ENCODE data around the gene SP4.
"Not testable (repeated sequence)": the region's sequence is repeated elsewhere in the genome, so short reads cannot be mapped to it uniquely, and the experiment has no call there.

SP4 gene

DNA sequence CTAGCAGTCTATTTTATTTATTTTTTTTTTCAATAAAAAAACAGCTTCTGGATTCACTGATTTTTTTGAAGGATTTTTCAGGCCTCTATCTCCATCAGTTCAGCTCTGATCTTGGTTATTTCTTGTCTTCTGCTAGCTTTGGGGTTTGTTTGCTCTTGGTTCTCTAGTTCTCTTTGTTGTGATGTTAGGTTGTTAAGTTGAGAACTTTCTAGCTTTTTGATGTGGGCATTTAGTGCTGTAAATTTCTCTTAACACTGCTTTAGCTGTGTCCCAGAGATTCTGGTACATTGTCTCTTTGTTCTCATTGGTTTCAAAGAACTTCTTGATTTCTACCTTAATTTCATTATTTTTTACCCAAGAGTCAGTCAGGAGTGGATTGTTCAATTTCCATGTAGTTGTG is 105.8 kb downstream of the SP4 start:
- DNase-seq, result not testable (repeated sequence)

DNA sequence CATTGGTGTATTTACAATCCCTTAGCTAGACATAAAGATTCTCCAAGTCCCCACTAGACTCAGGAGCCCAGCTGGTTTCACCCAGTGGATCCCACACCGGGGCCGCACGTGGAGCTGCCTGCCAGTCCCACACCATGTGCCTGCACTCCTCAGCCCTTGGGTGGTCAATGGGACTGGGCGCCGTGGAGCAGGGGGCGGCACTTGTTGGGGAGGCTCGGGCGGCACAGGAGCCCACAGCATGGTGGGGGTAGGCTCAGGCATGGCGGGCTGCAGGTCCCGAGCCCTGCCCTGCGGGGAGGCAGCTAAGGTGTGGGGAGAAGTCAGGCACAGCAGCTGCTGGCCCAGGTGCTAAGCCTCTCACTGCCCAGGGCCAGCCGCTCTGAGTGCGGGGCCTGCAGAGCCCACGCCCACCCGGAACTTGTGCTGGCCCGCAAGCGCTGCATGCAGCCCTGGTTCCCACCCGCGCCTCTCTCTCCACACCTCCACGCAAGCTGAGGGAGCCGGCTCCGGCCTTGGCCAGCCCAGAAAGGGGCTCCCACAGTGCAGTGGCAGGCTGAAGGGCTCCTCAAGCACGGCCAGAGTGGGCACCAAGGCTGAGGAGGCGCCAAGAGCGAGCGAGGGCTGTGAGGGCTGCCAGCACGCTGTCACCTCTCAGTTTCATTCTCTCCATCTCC is 108.7 kb downstream of the SP4 start:
- not testable (repeated sequence) for DNase-seq

DNA sequence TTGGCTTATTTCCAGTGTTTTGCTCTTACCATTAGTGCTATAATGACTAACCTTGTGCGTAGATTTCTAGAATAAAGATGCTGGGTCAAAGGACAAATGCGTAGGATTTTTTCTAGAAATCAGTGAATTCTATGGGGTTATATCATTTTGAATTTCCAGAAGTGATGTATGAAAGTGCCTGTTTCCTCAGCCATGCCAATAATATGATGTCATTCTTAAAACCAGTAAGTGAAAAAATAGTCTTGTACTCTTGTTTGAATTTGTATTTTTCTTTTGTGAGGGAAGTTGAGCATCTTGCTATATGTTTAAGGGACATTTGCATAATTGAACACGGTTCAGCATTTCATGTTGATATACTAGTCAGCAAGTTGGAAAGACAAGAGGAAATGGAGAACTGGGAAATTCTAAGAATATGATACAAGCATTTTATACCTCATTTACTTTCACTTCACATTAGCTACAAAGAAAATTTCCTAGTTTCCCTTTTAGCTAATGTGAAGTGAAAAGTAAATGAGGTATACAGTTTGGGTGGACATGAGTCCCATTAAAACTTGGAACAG is 111.1 kb downstream of the SP4 start:
- no peak for DNase-seq

DNA sequence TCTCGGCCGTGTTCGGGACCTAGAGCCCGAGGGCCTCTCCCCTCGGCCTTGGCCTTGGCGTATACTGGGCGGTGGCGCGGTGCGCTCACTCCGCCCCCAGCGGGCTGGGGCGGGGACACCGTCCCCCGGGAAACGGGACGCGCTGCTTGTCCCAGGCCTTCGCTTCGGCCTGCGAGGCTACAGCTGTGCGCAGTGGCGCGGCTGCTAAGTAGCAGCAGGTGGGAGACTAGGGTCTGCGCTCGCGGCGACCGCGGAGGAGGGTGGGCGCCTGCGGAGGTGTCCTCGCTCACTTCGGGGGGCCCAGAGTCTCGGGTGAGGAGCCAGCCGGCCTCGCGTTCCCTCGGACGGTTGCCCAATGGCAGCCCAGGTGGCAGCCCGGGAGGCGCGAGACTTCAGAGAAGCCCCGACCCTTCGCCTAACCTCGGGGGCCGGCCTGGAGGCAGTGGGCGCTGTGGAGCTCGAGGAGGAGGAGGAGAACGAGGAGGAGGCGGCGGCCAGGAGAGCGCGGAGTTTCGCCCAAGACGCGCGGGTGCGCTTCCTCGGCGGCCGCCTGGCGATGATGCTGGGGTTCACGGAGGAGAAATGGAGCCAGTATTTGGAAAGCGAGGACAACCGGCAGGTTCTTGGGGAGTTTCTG is 115.1 kb downstream of the SP4 start, which contains the start of gene DNAH11:
Gene DNAH11, plus strand, starts transcription at position 149 of the 637 bp plus-strand sequence. Its CDS starts 207 bp downstream, at position 356.
- no peak for DNase-seq

DNA sequence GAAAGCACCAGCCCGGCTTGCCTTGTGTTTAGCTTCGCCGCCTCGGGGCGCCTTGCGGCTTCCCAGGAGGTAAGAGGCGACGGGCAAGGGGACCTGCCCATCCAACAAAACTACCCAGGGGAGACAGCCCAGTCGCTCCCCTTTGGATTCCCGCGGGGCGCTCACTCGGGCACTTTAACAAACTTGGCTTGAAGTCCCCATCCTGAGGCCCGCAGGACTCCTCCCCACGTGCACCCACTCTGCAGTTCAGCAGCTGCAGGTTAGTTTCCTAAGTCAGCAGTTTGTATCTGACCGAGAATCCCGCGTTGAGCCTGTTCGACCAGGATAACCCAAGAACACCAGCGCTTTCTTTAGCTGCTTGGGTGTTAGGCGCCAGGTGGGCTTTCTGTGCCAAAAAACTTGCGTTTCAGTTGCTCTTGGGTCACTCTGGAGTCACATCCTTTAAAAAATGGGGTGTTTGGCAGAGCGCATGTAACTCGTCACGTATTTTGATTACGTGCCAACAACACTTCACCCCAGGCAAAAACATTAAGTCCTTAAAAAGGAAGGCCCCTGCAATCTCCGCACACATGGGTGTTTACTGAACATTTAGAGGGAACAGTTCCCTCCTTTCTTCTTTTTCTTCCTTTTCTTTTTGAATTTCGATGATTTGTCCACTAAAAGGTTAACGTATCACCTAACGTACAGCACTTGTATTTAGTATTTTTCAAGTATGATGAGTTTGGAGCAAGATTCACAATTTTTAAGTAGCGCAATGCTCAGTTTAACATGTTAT is 115.8 kb downstream of the SP4 start:
- DNase-seq, result no peak

DNA sequence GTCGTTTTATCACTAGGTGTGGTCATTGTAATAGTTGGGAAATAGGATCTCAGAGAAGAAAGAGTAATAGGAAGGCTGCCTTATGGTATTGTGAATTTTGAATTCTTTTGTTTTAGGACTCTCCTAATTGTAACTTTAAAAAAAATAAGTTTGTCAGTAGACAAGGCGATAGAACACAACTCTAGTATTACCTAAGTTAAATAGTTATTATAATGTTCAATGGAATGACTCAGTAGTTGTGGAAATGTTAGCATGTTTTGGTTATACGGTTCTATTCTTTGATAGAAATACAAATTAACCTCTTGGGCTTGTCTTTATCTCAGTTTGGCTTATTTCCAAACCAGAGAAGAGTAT is 116.4 kb downstream of the SP4 start:
- no peak for DNase-seq

DNA sequence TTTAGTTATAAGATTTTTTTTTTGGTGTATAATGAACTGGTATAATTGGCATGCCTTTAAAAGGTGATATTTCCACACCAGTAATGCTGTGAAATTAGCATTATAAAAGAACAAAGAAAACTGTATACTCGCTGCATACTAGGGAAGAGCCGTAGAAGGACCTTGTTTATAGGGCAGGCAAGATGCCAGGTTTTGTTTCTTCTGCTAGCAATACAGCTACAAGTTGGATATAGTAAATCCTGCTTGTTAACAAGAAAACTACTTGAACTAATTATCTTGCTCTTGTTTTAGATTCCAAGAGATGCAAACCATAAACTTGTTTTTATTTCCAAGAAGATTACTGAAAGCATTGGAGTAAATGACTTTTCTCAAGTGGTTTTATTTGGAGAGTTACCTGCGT is 116.8 kb downstream of the SP4 start:
- DNase-seq, result no peak

DNA sequence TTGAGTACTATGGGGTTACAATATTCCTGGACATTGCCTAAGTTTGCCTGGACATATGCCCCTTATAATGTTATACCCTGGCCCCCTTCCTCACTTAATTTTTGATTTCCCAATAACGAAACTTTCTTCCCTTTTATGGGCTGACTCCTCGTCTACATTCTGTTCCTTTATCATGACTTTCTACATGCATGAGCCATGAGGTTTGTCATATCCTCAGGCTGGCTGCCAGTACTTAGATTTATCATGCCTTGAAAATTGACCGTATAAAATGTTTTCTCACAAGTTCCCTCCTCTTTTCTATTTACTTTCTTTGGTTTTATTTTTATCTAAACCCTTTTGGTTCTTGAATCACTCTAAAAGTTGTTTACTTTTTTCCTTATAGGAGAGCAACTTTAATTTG is 119.6 kb downstream of the SP4 start:
- no peak for DNase-seq

DNA sequence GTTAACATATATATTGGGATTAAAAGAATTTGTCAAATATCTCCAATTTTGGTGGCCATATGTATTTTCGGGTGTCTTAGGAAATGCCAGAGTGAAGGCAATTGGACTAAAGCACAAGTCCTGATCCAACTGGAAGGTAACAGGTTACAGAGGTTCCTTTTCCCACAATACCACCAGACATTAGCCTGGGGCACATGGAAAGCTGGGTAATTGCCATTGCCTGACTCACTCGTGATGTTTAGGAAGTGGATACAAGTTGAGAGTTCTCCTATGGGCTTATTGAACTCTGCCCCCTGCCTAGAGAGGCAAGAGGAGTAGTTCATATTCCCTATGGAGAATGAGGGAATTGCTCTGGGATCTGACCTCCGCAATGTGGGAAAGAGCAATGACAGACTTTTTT is 120.6 kb downstream of the SP4 start:
- DNase-seq, result no peak

DNA sequence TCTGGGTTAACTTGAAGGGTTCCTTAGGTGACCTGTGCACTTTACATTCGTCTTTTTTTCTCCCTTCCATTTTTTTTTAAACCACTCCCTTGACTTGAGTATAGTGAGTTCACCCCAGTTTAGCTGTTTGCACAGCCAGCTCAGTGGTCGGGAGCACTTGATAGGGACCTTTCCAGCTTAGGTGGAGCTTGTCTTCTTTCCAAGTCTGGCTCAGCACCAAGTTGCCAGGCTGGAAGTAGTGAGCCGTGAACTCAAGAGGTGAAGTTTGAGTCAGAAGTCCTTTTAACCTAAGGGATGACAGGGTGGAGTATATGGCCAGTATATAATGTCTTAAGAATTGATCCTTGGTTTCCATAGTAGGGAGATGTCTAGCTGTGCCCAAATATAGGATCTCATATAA is 122.2 kb downstream of the SP4 start:
- no peak for DNase-seq

DNA sequence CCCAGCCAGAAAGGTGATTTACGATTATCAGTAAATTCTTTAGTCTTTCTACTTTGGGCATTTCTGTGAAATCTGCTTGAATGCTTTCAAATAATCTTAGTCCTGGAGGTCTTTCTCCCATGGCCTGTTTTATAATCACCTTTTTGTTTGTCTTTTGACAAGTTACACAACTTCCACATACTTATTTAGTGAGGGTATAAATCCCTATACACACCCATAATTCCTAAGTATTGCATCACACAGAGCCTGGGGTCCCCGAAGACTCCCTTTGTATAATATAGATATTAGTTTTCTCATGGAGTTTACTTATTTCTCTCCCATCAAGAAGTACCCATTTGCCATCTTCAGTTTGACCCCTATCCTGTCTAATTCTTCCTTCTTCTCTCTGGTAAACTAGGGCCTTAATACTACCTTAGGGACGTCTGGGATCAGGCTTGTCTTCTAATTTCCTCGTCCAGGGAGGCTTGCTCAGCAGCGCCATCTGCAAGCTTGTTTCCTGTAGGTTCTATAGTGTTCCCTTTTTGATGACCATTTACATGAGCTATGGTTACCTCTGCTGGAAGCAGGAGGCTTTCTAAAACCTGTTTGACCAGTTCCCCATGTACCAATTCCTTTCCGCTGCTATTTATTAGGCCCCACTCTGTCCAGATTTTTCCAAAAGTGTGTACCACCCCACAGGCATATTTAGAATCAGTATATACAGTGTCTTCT is 123.1 kb downstream of the SP4 start:
- DNase-seq, result no peak

DNA sequence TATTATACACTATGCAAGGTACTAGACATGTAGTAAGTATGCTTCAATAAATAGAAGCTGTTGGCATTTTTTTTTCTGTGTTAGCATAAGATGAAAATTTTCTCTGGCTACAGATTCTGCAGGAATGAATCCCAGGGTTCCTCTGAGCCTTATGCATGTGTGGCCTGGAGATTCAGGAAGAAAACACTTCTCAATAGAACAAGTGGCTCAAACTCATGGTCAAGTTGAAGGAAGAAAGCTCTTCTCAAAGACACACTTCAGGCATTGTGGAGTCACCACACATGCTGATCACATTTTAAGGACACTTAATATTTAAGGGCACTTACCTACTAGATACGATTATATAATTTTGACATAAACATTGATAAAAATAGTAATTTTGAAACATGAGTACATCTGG is 134.5 kb downstream of the SP4 start:
- DNase-seq, result no peak

Data from NCI-H1436 treated with DMSO at 0.1 percent for 48 hours (cell line).